HG02870 (cell line): ENCODE results near the gene TMEM82.

Experiments used
- ATAC-seq: cut with Tn5 transposase; IDR thresholded peaks from one replicate; pipeline ENCODE4 v1.9.1; 2021; ENCODE audit warnings: mild to moderate bottlenecking, moderate library complexity; ENCODE audit not compliant: unreplicated experiment

The TMEM82 gene

DNA sequence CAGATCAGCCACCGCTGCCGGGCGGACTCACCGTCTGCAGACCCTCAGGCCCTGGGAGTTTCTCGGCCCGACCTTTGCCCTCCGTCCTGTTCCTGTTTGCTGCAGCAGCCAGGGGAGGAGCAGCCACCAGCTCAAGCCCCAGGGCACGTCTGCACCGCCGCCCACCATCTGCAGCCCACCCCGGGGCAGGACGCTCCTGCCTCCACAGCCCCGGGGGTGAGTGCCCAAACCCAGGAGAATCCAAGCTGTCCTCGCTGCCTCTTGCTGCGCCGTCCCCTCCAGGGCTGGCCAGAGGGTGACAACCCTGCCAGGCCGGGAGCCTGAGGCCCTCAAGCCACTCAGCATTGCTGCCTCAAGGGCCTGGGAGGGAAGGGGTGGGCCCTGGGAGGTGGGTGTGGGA, 7.4 kb upstream of the TMEM82 start:
- ATAC-seq: no peak

DNA sequence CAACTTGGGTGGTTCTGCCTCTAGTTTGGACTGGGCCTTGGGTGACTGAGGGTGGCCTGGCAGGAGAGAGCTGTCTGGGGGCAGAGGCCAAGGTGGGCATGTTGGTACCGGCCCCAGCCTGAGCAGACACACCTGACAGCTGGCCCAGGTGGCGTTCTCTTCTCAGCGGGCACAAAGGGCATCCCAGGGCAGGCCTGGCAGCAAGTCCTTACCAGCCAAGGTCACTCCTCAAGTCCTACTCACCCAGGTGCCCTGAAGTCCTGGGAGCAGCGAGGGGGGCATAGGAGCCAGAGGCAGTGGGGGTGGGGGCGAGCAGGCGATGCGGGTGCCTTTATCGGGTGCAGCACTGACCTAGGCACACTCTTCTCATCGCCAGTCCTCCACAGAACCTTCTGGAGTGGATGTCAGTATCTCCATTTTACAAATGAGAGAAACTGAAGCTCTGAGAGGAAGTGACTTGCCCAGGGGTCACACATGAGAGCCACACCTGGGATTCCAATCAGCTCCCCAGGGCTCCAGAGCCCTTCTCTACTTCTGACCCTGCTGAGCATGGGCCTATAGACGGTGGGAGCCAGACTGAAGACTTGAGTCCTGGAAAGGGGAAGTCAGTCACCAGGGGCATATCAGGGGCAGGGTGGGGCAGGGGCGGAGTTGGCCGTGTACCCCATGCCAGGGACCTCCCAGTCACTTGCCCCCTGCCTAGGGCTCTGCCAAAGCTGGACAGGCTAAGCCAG, 6.8 kb upstream of the TMEM82 start:
- ATAC-seq: no peak

DNA sequence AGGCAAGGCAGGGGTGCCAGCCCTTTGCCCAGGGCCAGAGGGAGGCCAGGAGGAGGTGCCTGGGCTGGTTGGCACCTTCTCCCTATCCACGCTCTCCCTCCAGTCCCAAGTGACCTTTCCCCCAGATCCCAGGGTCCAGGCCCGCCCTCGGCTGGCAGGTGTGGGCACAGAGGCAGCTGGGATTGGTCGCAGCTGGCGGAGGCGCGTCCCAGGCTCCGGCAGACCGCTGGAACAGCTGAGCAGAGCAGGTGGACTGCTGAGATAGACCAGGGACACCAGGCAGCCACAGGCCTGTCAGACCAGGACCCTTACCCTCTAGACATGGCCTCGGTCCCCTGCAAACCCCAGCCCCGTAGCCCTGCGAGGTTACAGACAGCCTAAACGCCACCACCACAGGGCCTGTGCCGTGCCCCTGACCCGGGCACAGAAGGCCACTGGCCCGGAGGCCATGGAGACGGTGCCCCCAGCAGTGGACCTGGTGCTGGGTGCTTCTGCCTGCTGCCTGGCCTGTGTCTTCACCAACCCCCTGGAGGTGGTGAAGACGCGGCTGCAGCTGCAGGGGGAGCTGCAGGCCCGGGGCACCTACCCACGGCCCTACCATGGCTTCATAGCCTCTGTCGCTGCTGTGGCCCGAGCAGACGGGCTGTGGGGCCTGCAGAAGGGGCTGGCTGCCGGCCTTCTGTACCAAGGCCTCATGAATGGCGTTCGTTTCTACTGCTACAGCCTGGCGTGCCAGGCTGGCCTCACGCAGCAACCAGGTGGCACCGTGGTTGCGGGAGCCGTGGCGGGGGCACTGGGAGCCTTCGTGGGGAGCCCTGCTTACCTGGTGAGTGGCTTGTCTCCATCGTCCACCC, 6.0 kb upstream of the TMEM82 start, which contains the start of gene SLC25A34:
Gene SLC25A34 (plus strand): TSS at position 221 of the 854 bp plus-strand sequence. CDS start 228 bp downstream, at position 449.
- no peak for ATAC-seq

- ATAC-seq: no peak
These were observed 5.4 kb upstream of the TMEM82 start for GRCh38 chr1:15736892-15737261.

DNA sequence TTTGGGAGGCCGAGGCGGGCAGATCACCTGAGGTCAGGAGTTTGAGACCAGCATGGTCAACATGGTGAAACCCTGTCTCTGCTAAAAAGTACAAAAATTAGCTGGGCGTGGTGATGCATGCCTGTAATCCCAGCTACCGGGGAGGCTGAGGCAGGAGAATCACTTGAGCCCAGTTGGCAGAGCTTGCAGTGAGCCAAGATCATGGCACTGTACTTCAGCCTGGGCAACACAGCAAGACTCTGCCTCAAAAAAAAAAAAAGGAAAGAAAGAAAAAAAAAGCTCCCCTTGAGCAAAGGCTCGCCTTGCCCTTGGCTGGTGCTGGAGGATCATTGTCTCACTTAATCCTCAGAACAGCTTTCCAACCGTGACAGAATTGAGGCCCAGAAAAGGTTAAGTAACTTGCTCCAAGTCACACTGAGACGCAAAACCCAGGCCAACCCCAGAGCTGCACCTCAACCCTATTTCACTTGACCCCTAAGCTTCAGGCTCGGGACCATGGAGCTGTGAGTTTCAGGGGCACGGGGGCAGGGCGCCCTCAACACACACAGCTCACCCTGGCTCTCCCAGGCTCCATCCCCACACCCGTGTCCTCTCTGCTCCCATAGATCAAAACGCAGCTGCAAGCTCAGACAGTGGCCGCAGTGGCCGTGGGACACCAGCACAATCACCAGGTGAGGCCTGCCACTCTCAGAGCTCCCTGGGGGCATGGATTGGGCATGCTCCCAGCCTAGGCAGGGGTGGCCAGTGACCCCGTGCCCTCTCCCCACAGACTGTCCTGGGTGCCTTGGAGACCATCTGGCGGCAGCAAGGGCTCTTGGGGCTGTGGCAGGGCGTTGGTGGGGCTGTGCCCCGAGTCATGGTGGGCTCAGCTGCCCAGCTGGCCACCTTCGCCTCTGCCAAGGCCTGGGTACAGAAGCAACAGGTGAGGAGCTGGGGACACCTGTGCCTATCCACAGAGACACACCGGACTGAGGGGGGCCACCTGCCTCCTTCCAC, 4.7 kb upstream of the TMEM82 start:
- ATAC-seq: no peak

GRCh38 chr1:15738416-15739113, 3.7 kb upstream of the TMEM82 start:
- no peak for ATAC-seq

- ATAC-seq: no peak
These were observed 3.0 kb upstream of the TMEM82 start for GRCh38 chr1:15739259-15739658.

DNA sequence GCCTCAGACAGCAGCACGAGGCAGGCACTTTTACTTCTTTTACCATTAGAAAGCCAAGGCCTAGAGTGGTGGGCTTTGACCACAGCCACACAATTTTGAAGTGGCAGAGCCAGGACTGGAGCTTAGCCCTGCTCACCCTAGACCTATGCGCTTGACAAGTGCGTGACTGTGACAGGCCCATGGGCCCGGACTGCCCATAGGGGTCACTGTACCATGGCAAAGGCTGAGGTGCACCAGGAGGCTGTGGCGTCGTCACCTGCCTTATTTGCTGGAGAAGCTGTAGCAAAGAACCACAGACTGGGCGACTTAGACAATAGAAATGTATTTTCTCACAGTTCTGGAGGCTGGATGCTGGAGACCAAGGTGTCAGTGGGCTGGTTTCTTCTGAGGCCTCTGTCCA, 2.6 kb upstream of the TMEM82 start:
- no peak for ATAC-seq

DNA sequence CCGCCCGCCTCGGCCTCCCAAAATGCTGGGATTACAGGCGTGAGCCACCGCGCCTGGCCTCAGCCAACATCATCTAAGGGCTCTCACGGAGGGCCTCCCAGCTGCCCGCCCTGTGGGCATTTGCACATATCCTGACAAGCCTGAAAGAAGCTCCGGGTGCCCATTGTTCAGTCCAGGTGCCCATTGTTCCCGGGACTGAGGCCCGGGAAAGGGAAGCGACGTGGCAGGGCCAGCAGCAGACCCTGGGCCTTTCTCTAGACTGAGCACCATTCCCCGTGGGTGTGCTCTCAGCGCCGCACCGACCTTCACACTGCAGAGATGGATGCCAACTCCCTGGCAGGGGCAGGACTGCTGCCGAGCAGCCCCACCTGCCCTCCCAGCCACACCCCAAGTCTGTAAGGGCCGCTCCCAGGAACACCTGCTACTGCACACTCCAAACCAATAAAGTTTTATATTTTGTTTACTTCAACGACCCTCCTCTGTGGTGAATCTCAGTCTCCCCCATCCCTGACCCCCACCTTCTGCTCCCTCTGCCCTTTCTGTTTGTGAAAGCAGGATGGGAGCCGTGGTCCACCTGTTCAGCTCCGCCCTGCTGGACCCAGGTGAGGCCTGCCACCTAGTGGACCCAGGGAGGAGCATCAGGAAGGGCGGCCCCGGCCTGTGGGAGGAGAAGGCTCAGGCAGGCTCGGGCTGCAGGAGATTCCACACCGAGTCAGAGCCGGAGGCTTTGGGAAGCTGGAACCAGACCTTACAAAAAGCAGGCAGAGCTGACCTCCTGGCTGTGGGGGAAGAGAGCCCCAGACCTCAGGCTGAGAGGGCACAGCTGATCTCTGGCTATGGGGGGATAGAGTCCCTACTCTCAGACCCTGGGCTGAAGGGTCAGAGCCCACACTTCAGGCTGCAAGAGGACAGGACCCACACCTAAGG, 1.1 kb upstream of the TMEM82 start:
- ATAC-seq: no peak

GRCh38 chr1:15744122-15744679, 1.9 kb downstream of the TMEM82 start:
- no peak for ATAC-seq

DNA sequence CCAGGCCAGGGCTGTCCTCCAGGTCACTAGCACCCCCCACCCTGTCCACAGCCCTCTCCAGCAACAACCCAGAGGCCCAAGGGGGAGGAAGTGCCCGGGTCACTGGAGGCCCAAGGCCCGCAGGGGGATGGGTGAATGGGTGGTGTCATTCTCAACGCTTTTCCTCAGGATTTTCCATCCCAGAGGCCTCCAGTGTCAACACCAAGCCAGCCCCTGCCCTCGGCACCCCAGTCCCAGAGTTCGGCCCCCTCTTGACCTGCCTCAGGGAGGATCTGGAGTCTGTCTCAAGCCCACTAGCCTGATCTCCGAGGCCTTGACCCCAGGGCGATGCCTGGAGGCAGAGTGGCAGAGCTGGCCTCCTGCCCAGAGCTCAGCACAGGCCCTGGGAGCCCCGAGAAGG, 5.1 kb downstream of the TMEM82 start:
- ATAC-seq: no peak

DNA sequence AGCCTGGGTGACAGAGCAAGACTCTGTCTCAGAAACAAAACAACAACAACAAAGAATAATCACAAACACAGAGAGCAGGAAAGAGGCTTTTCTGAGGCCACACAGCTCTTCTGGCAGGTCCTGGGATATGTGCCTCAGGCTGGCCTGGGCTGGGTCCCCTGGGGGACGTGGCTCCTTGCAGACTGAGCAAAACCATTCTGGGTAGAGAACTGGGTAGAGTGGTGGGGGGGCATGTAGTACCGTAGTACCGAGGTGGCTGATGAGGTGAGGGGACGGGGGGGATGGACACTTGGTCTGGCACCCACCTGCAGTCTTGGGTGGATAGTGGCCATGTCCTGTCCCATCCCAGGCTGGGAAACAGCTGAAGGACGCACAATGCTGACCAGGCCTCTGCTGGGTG, 6.0 kb downstream of the TMEM82 start:
- no peak for ATAC-seq

DNA sequence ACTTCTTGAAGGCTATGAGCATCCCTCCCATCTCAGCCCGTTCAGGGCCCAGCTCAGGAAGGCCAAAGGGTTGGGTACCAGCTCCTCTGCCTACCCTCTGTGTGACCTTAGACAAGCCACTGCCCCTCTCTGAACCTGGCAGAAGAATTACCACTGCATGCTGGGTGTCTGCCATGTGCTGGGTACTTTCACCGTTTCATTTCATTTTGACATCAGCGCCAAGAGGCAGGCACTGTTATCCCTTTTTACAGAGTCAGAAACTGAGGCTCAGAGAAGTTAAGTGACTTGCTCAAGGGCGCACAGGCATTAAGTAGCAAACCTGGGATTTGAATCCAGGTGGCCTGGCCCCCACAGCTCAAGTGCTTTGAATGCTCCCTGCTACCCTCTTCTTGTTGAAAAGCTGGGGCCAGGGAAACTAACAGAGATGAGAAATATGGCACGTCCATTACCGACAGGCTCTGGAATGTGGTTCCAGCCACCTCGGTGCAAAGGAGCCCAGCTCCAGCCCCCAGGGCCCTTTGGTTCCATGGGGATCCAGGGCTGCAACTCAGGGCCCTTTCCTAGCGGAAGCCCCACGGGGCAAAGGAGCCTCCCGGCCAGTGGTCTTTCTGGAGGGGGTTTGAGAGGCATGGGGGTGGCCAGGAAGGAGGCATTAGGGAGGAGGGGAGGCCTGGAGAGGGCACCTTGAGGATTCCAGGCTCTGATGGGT, 6.5 kb downstream of the TMEM82 start:
- ATAC-seq: no peak

- ATAC-seq: no peak
These were observed 7.3 kb downstream of the TMEM82 start for GRCh38 chr1:15749399-15750291.

- ATAC-seq: no peak
These were observed 8.6 kb downstream of the TMEM82 start for GRCh38 chr1:15750924-15751323.

DNA sequence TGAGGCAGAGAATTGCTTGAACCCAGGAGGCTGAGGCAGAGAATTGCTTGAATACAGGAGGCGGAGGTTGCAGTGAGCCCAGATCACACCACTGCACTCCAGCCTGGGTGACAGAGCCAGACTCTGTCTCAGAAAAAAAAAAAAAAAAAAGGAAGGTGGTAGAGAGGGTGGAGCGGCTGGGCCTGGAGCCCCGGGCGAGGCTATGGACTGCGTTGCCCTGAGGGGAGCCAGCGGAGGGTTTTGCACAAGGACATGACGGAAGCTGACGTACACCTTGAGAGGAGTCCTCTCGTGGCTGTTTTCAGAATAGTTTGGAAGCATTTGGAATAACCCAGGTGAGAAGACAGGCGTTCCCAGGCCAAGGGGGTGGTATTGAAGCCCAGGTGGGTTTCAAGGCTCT, 9.4 kb downstream of the TMEM82 start:
- no peak for ATAC-seq

DNA sequence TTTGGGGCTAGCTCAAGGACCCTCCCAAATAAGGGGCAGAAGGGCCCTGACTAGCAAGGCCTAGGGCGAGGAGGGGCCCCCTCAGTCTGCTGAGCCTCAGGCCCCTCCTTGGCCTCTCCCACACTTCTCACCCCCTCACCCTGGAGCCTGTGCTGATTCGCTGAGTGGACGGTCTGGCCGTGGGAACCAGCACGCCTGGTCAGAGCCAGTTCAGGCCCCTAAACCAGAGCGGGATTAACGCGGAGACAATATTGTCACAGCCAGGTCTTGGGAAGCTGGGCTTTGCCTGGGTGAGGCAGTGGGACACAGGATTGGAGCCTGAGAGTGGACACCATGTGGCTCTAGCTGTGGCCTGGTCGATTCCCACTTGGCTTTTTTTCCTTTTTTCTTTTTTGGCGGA, 11.5 kb downstream of the TMEM82 start:
- no peak for ATAC-seq
